ENCODE data around the gene CFAP141. TPM values are rescaled to one million over a fixed set of nuclear protein-coding genes. Genes with fewer than 3 reads are reported as not detected.
"Not testable (repeated sequence)": the region's sequence is repeated elsewhere in the genome, so short reads cannot be mapped to it uniquely, and the experiment has no call there.

CFAP141 gene
- total RNA-seq = 1 to 10 TPM in 1 of 8 experiments, not detected in 7; 3.7 TPM

- H3K4me3 ChIP-seq = no peak within 1 kb of the TSS
- no peak within 1 kb of the TSS for H3K27ac ChIP-seq
- in situ Hi-C loops (cut with MboI; ENCODE audit: low pct_unique_long_range_greater_than_20kb in 2 of 9, low sequenced_read_pairs in 9 of 9, unreplicated experiment in 9 of 9) = no loop called here
- WGBS, 10 experiments = 71 to 100% (median 83%) methylated on average over 1 of the region's 1 CpG; no CpG with 5 or more reads in 4 of the 10 experiments
- ATAC-seq (replicated peaks in 6 of 8) = peak; percentile 65 to 97 (median 76)
- peaks cover 0 to 8% of the 10 kb centered on the region in 2 donors for H3K4me1 ChIP-seq (replicated peaks in 1 of 2)
These were observed at the start of gene CFAP141 for GRCh38 chr1:154206196-154206595. TSS of gene CFAP141 (minus strand) at chr1:154206333. CDS start at chr1:154206307, 26 bp downstream.

GRCh38 chr1:154253671-154254070, 47.5 kb upstream of the CFAP141 start:
- no peak for ATAC-seq (replicated peaks in 6 of 8)
- Histone ChIP-seq H3K4me1 (replicated peaks in 1 of 2) (no peaks in the 10 kb centered on the region), H3K27ac (no peak overlapping the region), H3K4me3 (no peak overlapping the region)
- in situ Hi-C loops (cut with MboI; ENCODE audit: low pct_unique_long_range_greater_than_20kb in 2 of 9, low sequenced_read_pairs in 9 of 9, unreplicated experiment in 9 of 9) = no loop called here
- WGBS, 10 experiments = 62 to 100% (median 94%) methylated on average over 2 to 7 of the region's 7 CpGs

GRCh38 chr1:154241703-154242351, 35.7 kb upstream of the CFAP141 start:
- no peak overlapping the region for H3K4me3 ChIP-seq
- in situ Hi-C loops (cut with MboI; ENCODE audit: low pct_unique_long_range_greater_than_20kb in 2 of 9, low sequenced_read_pairs in 9 of 9, unreplicated experiment in 9 of 9) = no loop called here
- ATAC-seq (replicated peaks in 6 of 8) = no peak
- WGBS, 10 experiments = 33 to 100% (median 100%) methylated on average over 1 to 3 of the region's 3 CpGs; no CpG with 5 or more reads in 1 of the 10 experiments
- no peaks in the 10 kb centered on the region for H3K4me1 ChIP-seq (replicated peaks in 1 of 2)
- no peak overlapping the region for H3K27ac ChIP-seq

GRCh38 chr1:154240294-154240833, 34.2 kb upstream of the CFAP141 start:
- H3K27ac ChIP-seq = no peak overlapping the region
- WGBS, 10 experiments = 82 to 100% (median 95%) methylated on average over 3 of the region's 3 CpGs; no CpG with 5 or more reads in 3 of the 10 experiments
- ATAC-seq (replicated peaks in 6 of 8) = no peak
- no peaks in the 10 kb centered on the region for H3K4me1 ChIP-seq (replicated peaks in 1 of 2)
- H3K4me3 ChIP-seq = no peak overlapping the region
- in situ Hi-C loops (cut with MboI; ENCODE audit: low pct_unique_long_range_greater_than_20kb in 2 of 9, low sequenced_read_pairs in 9 of 9, unreplicated experiment in 9 of 9) = no loop called here

- WGBS, 10 experiments = 92 to 100% (median 100%) methylated on average over 1 to 3 of the region's 3 CpGs; no CpG with 5 or more reads in 1 of the 10 experiments
- Histone ChIP-seq H3K27ac (no peak overlapping the region), H3K4me3 (no peak overlapping the region), H3K4me1 (replicated peaks in 1 of 2) (no peaks in the 10 kb centered on the region)
- ATAC-seq (replicated peaks in 6 of 8) = no peak
- in situ Hi-C loops (cut with MboI; ENCODE audit: low pct_unique_long_range_greater_than_20kb in 2 of 9, low sequenced_read_pairs in 9 of 9, unreplicated experiment in 9 of 9) = no loop called here
These were observed 33.4 kb upstream of the CFAP141 start for GRCh38 chr1:154239491-154239890.

- Histone ChIP-seq H3K4me1 (replicated peaks in 1 of 2) (no peaks in the 10 kb centered on the region), H3K4me3 (no peak overlapping the region), H3K27ac (no peak overlapping the region)
- in situ Hi-C loops (cut with MboI; ENCODE audit: low pct_unique_long_range_greater_than_20kb in 2 of 9, low sequenced_read_pairs in 9 of 9, unreplicated experiment in 9 of 9) = no loop called here
- 89 to 100% (median 95%) methylated on average over 1 to 6 of the region's 6 CpGs for WGBS, 10 experiments
- no peak for ATAC-seq (replicated peaks in 6 of 8)
These were observed 31.9 kb upstream of the CFAP141 start for GRCh38 chr1:154237880-154238506.

GRCh38 chr1:154237435-154237834, 31.3 kb upstream of the CFAP141 start:
- Histone ChIP-seq H3K4me3 (no peak overlapping the region), H3K27ac (no peak overlapping the region), H3K4me1 (replicated peaks in 1 of 2) (no peaks in the 10 kb centered on the region)
- ATAC-seq (replicated peaks in 6 of 8) = no peak
- 93 to 100% (median 100%) methylated on average over 1 to 2 of the region's 2 CpGs; no CpG with 5 or more reads in 1 of the 10 experiments for WGBS, 10 experiments
- in situ Hi-C loops (cut with MboI; ENCODE audit: low pct_unique_long_range_greater_than_20kb in 2 of 9, low sequenced_read_pairs in 9 of 9, unreplicated experiment in 9 of 9) = no loop called here

GRCh38 chr1:154236855-154237254, 30.7 kb upstream of the CFAP141 start:
- in situ Hi-C loops (cut with MboI; ENCODE audit: low pct_unique_long_range_greater_than_20kb in 2 of 9, low sequenced_read_pairs in 9 of 9, unreplicated experiment in 9 of 9) = no loop called here
- H3K4me3 ChIP-seq = no peak overlapping the region
- ATAC-seq (replicated peaks in 6 of 8) = no peak
- no peaks in the 10 kb centered on the region for H3K4me1 ChIP-seq (replicated peaks in 1 of 2)
- no peak overlapping the region for H3K27ac ChIP-seq
- WGBS, 10 experiments = 80 to 100% (median 93%) methylated on average over 2 to 4 of the region's 4 CpGs

GRCh38 chr1:154233127-154233526, 27.0 kb upstream of the CFAP141 start:
- ATAC-seq (replicated peaks in 6 of 8); in situ Hi-C loops (cut with MboI; ENCODE audit: low pct_unique_long_range_greater_than_20kb in 2 of 9, low sequenced_read_pairs in 9 of 9, unreplicated experiment in 9 of 9): not testable (repeated sequence)
- 79 to 100% (median 97%) methylated on average over 1 to 11 of the region's 12 CpGs; no CpG with 5 or more reads in 4 of the 10 experiments for WGBS, 10 experiments

GRCh38 chr1:154231112-154231511, 25.0 kb upstream of the CFAP141 start:
- H3K4me1 ChIP-seq (replicated peaks in 1 of 2); in situ Hi-C loops (cut with MboI; ENCODE audit: low pct_unique_long_range_greater_than_20kb in 2 of 9, low sequenced_read_pairs in 9 of 9, unreplicated experiment in 9 of 9); ATAC-seq (replicated peaks in 6 of 8); H3K27ac ChIP-seq; H3K4me3 ChIP-seq: not testable (repeated sequence)
- 100% methylated on average over 1 to 3 of the region's 3 CpGs; no CpG with 5 or more reads in 5 of the 10 experiments for WGBS, 10 experiments

More at GRCh38 chr1:154233127-154233526, 27.0 kb upstream of the CFAP141 start:
- not testable (repeated sequence) for H3K27ac ChIP-seq; H3K4me1 ChIP-seq (replicated peaks in 1 of 2); H3K4me3 ChIP-seq

DNA sequence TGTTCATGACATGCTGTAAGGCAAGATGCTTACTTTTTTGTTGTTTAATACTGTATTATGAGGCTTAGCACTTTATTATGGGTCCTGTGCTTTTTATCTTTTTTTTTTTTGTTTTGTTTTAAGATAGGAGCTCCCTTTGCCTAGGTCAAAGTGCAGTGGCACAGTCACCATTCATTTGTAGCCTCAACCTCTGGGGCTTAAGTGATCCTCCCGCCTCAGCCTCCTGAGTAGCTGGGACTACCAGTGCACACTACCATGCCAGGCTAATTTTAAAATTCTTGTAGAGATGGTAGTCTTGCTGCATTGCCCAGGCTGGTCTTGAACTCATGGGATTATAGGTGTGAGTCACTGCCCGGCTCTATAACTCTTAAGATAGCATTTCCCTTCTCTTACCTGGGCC, 19.2 kb upstream of the CFAP141 start:
- 83 to 100% (median 100%) methylated on average over 1 to 2 of the region's 2 CpGs; no CpG with 5 or more reads in 3 of the 10 experiments for WGBS, 10 experiments
- ATAC-seq (replicated peaks in 6 of 8) = no peak
- no peak overlapping the region for H3K4me3 ChIP-seq
- in situ Hi-C loops (cut with MboI; ENCODE audit: low pct_unique_long_range_greater_than_20kb in 2 of 9, low sequenced_read_pairs in 9 of 9, unreplicated experiment in 9 of 9) = no loop called here
- no peak overlapping the region for H3K27ac ChIP-seq
- peaks cover 3 to 8% of the 10 kb centered on the region in 2 donors for H3K4me1 ChIP-seq (replicated peaks in 1 of 2)

DNA sequence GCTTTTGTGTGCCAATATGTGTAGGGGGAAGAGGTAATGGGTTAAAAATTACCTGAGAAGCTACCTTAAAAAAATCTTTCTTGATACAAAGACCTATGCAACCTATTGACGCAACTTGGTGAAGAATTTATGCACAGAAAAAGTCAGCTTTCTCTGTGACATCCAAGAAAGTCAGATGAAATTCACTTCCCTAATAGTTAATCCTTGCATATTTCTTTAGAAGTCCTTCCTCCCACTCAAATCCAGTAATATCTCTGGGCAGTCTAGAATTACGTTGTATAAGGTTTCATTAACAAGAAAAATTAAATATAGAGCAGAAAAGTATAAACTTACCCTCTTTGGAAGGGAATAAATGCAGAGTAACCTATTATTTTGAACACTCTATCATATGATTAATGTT, 17.5 kb upstream of the CFAP141 start:
- 33 to 100% (median 85%) methylated on average over 1 to 2 of the region's 2 CpGs; no CpG with 5 or more reads in 2 of the 10 experiments for WGBS, 10 experiments
- no peak for ATAC-seq (replicated peaks in 6 of 8)
- in situ Hi-C loops (cut with MboI; ENCODE audit: low pct_unique_long_range_greater_than_20kb in 2 of 9, low sequenced_read_pairs in 9 of 9, unreplicated experiment in 9 of 9) = no loop called here
- no peak overlapping the region for H3K27ac ChIP-seq
- peaks cover 8 to 17% of the 10 kb centered on the region in 2 donors for H3K4me1 ChIP-seq (replicated peaks in 1 of 2)
- no peak overlapping the region for H3K4me3 ChIP-seq

GRCh38 chr1:154222918-154223317, 16.8 kb upstream of the CFAP141 start:
- in situ Hi-C loops (cut with MboI; ENCODE audit: low pct_unique_long_range_greater_than_20kb in 2 of 9, low sequenced_read_pairs in 9 of 9, unreplicated experiment in 9 of 9) = no loop called here
- no peak overlapping the region for H3K27ac ChIP-seq
- H3K4me3 ChIP-seq = no peak overlapping the region
- ATAC-seq (replicated peaks in 6 of 8) = no peak
- H3K4me1 ChIP-seq (replicated peaks in 1 of 2) = peaks cover 10 to 21% of the 10 kb centered on the region in 2 donors
- WGBS, 10 experiments = 83 to 100% (median 100%) methylated on average over 1 of the region's 1 CpG
